Spleen (tissue), 11 donors: ENCODE measurements around the gene ZSWIM6. TPM values are rescaled to one million over a fixed set of nuclear protein-coding genes. Genes with fewer than 3 reads are reported as not detected.

ENCODE experiments used
- DNase-seq: peaks from one replicate; pipeline ENCODE4 v3.0.0-alpha.2; 2020
- H3K27ac ChIP-seq, 8 donors: fragments of 200-600 bp; sonication (generic) in 7 of 8; 1 replicate in 4 of 8; 2 replicates in 4 of 8; pipeline versions ENCODE4 v1.5.0 to v1.8.0; 2016 to 2021; ENCODE audit warnings: inconsistent platforms in 4 of 8, mild to moderate bottlenecking in 4 of 8, moderate library complexity in 1 of 8
- H3K27me3 ChIP-seq, 7 donors: fragments of 200-600 bp; sonication (generic) in 6 of 7; replicated peaks in 1 of 7; 1 replicate in 4 of 7; 2 replicates in 3 of 7; pipeline versions ENCODE4 v1.5.0 to v1.8.0; 2016 to 2021; ENCODE audit warnings: inconsistent platforms in 3 of 7, mild to moderate bottlenecking in 1 of 7
- H3K36me3 ChIP-seq, 6 donors: fragments of 200-600 bp; sonication (generic) in 5 of 6; 1 replicate in 4 of 6; 2 replicates in 2 of 6; pipeline versions ENCODE4 v1.5.0 to v1.8.0; 2016 to 2021; ENCODE audit warnings: inconsistent platforms in 2 of 6
- H3K4me1 ChIP-seq, 6 donors: fragments of 200-600 bp; sonication (generic) in 5 of 6; 1 replicate in 3 of 6; 2 replicates in 3 of 6; pipeline versions ENCODE4 v1.5.0 to v1.8.0; 2016 to 2021; ENCODE audit warnings: inconsistent platforms in 3 of 6
- H3K4me3 ChIP-seq, 8 donors: fragments of 200-600 bp; sonication (generic) in 7 of 8; 1 replicate in 4 of 8; 2 replicates in 4 of 8; pipeline versions ENCODE4 v1.5.0 to v1.8.0; 2016 to 2021; ENCODE audit warnings: inconsistent platforms in 4 of 8, mild to moderate bottlenecking in 4 of 8, moderate library complexity in 2 of 8
- H3K9me3 ChIP-seq, 8 donors: fragments of 200-600 bp; sonication (generic) in 7 of 8; 1 replicate in 4 of 8; 2 replicates in 4 of 8; pipeline versions ENCODE4 v1.5.0 to v1.8.0; 2016 to 2021; ENCODE audit warnings: inconsistent platforms in 4 of 8
- POLR2A ChIP-seq, 3 donors: fragments of 450-650 bp; IDR thresholded peaks; one replicate each; pipeline ENCODE4 v1.5.1; 2017; ENCODE audit warnings: antibody characterized with exemption in 3 of 3, mild to moderate bottlenecking in 1 of 3
- POLR2AphosphoS5 ChIP-seq, 3 donors: sonication (generic); formaldehyde crosslinking; IDR thresholded peaks; one replicate each; pipeline ENCODE4 v1.5.1; 2017; ENCODE audit warnings: antibody characterized with exemption in 3 of 3
- WGBS, 5 donors: extraction: QIAGEN DNeasy Blood & Tissue Kit in 3 of 5; methylation state at CpG; one replicate each; pipeline versions ENCODE4 v1.1.5 to v1.1.7; 2013 to 2018; 5-methylcytosine and 5-hydroxymethylcytosine counted together
- intact Hi-C: fragments of 100-400 bp; cut with DNase I; formaldehyde crosslinking; loops from one replicate; pipeline ENCODE4 v1.15.0; 2023; ENCODE audit warnings: low total_unique reads
- polyA plus RNA-seq, 3 donors: library from polyadenylated mRNA; stranded (reverse); fragments of 200-250 nt; gene quantifications; one replicate each; pipeline ENCODE4 v1.2.1, GENCODE V29; 2013
- total RNA-seq, 7 donors: library from RNA; depleted of rRNA in 3 of 7; stranded (reverse); fragments of >200 nt in 3 of 7; fragmentation: NEBNext Ultra II Directional in 4 of 7; extraction: Animal tissue kit (Norgen Biotek cat#: 25700) in 4 of 7; gene quantifications; one replicate each; pipeline versions ENCODE4 v1.1.0 to v1.2.1, GENCODE V29; 2016 to 2021
- TF ChIP-seq, protein P1 (sequence below), 11 experiments: fragments of 200-600 bp in 7 of 11; fragments of 450-650 bp in 4 of 11; sonication (generic) in 4 of 11; IDR thresholded peaks in 8 of 11; conservative IDR thresholded peaks in 3 of 11; 1 replicate in 7 of 11; 2 replicates in 4 of 11; pipeline versions ENCODE4 v1.4.0 to v1.8.0; 2016 to 2021; ENCODE audit warnings: antibody characterized with exemption in 11 of 11, inconsistent platforms in 4 of 11, mild to moderate bottlenecking in 1 of 11
- donor health status: healthy with polysubstance abuse.
- donor health status: DM: no; HTN: no; CAD: no; lungs with moderate emphysema.
- donor health status: DM: no; HTN: no; CAD: no.
- donor health status: Bipolar disorder and iron deficiency.
- donor health status: healthy.
- donor health status: DM: no; HTN: no; CAD: no.
- donor health status: DM: yes; HTN: yes; CAD: no.

ZSWIM6 gene
- total and polyA plus RNA-seq, 10 donors = 3.1 to 22.9 (median 16.9) TPM

DNA sequence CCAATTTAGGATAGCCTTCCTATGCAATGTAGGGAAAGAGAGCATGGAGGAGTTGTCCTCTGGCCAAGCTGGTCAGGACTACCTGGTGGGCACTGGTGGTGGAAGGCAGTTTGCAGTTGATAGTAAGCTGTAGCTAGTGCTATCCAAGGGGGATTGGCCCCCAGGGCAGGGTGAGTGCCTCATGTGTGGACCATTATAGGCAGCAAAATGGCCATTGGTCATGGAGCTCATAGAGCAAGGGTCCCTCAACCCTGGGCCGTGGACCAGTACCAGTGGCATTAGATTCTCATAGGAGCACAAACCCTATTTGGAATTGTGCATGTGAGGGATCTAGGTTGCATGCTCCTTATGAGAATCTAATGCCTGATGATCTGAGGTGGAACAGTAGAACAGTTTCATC, 139.3 kb downstream of the ZSWIM6 start:
- Histone ChIP-seq H3K4me3 (no peak overlapping the region), H3K4me1 (peaks cover 0 to 14% (median 9%) of the 10 kb centered on the region in 6 donors), H3K36me3 (peaks cover 0 to 21% (median 2%) of the 10 kb centered on the region in 6 donors), H3K27ac (no peak overlapping the region), H3K27me3 (no peaks in the 10 kb centered on the region), H3K9me3 (no peaks in the 10 kb centered on the region)
- WGBS, 5 donors = 80 to 96% (median 95%) methylated on average over 1 of the region's 1 CpG
- intact Hi-C loops = no loop called here
- no peak for TF ChIP-seq POLR2A (IDR thresholded peaks at IDR 0.05)
- no peak for TF ChIP-seq POLR2AphosphoS5 (IDR thresholded peaks at IDR 0.05)
- TF ChIP-seq, protein P1, sequence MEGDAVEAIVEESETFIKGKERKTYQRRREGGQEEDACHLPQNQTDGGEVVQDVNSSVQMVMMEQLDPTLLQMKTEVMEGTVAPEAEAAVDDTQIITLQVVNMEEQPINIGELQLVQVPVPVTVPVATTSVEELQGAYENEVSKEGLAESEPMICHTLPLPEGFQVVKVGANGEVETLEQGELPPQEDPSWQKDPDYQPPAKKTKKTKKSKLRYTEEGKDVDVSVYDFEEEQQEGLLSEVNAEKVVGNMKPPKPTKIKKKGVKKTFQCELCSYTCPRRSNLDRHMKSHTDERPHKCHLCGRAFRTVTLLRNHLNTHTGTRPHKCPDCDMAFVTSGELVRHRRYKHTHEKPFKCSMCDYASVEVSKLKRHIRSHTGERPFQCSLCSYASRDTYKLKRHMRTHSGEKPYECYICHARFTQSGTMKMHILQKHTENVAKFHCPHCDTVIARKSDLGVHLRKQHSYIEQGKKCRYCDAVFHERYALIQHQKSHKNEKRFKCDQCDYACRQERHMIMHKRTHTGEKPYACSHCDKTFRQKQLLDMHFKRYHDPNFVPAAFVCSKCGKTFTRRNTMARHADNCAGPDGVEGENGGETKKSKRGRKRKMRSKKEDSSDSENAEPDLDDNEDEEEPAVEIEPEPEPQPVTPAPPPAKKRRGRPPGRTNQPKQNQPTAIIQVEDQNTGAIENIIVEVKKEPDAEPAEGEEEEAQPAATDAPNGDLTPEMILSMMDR (IDR thresholded peaks at IDR 0.05 in 8 of 11, conservative IDR thresholded peaks at IDR 0.05 in 3 of 11) = no peak
- no peak for DNase-seq

DNA sequence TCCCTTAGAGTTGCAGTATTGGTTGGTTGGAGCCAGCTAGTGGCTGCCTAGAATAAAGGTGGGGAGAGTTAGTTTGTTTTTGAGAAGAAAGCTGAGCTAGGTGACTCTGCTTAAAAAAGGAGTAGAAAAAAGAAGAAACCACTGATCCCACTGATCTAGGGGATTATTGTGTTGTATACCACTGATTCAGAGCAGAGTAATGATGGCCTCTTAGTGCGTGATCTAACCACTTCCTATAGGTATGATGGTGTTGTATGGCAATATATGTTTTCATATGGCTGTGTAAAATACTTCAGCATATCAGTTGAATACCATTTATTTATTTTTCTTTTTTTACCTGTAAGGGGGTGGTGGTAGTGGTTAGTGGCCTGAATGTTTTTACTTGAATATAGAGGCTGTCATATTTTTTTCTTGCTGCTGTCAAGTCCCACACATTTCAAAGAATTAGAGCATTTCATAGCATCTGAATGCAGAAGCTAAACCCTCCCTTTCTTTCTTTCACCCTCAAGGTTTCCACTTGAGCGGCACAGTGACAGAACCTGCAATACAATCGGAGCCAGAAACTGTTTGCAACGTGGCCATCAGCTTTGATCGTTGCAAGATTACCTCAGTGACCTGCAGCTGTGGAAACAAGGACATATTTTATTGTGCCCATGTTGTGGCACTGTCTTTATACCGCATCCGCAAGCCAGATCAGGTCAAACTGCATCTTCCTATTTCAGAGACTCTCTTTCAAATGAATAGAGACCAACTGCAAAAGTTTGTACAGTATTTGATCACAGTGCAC, 140.3 kb downstream of the ZSWIM6 start:
- no peaks in the 10 kb centered on the region for H3K9me3 ChIP-seq
- H3K27ac ChIP-seq = no peak overlapping the region
- peaks cover 0 to 21% (median 2%) of the 10 kb centered on the region in 6 donors for H3K36me3 ChIP-seq
- TF ChIP-seq, protein P1 (IDR thresholded peaks at IDR 0.05 in 8 of 11, conservative IDR thresholded peaks at IDR 0.05 in 3 of 11) = no peak
- TF ChIP-seq POLR2AphosphoS5 (IDR thresholded peaks at IDR 0.05) (no peak), POLR2A (IDR thresholded peaks at IDR 0.05) (no peak)
- H3K4me1 ChIP-seq = peaks cover 0 to 12% (median 9%) of the 10 kb centered on the region in 6 donors
- no peak for DNase-seq
- H3K27me3 ChIP-seq = no peaks in the 10 kb centered on the region
- 85 to 90% (median 89%) methylated on average over 7 of the region's 7 CpGs for WGBS, 5 donors
- no peak overlapping the region for H3K4me3 ChIP-seq
- intact Hi-C loops = no loop called here

DNA sequence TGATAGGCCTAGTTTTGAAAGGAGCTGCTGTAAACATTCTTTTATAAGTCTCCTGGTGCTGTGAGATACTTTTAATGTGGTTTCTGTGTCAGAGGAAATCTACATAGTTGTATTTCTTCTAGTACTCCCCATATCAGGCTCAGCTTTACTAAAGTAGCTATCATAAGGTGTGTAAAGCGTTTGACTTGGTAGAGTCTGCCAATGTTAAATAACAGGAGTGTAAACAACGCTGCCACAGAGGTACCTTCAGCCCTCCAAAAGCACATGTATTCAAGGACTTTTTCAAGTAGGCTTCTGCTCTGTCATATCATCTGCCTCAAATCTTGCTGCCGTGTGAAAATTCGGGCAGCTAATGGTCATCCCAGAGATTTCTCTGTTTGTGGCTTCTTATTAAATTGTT, 142.7 kb downstream of the ZSWIM6 start:
- Histone ChIP-seq H3K27ac (no peak overlapping the region), H3K27me3 (no peaks in the 10 kb centered on the region), H3K4me3 (no peak overlapping the region), H3K9me3 (no peaks in the 10 kb centered on the region), H3K4me1 (peaks cover 0 to 7% (median 0%) of the 10 kb centered on the region in 6 donors), H3K36me3 (peaks cover 0 to 21% (median 2%) of the 10 kb centered on the region in 6 donors)
- 84 to 93% (median 91%) methylated on average over 4 of the region's 4 CpGs for whole genome bisulfite sequencing, 5 donors
- no peak for DNase-seq
- TF ChIP-seq POLR2AphosphoS5 (IDR thresholded peaks at IDR 0.05) = no peak
- TF ChIP-seq, protein P1 (IDR thresholded peaks at IDR 0.05 in 8 of 11, conservative IDR thresholded peaks at IDR 0.05 in 3 of 11) = no peak
- TF ChIP-seq POLR2A (IDR thresholded peaks at IDR 0.05) = no peak
- intact Hi-C loops = no loop called here

DNA sequence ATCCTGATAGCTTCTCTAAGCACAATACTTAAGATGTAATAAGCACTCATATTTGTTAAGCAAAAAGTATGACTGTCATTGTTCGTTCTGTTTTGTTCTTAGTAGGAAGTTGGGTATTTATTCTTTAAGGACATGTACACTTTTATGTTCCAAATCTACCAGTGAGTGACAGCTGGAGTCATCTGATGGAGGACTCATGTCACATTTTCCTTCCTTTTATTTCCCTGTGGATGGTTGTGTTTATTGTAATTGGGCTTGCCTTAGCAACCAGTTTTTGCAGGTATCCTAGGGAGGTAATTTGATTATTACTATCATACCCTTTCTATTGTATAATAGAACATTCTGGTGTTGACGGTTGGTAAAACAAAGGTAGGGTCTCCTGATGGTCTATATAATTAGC, 145.7 kb downstream of the ZSWIM6 start:
- WGBS, 5 donors = 41 to 79% (median 63%) methylated on average over 2 of the region's 2 CpGs
- Histone ChIP-seq H3K4me1 (peaks cover 0 to 7% (median 0%) of the 10 kb centered on the region in 6 donors), H3K36me3 (peaks cover 0 to 17% (median under 1%) of the 10 kb centered on the region in 6 donors), H3K27me3 (no peaks in the 10 kb centered on the region), H3K4me3 (no peak overlapping the region), H3K27ac (no peak overlapping the region), H3K9me3 (no peaks in the 10 kb centered on the region)
- intact Hi-C loops = no loop called here
- TF ChIP-seq POLR2A (IDR thresholded peaks at IDR 0.05) = no peak
- TF ChIP-seq, protein P1 (IDR thresholded peaks at IDR 0.05 in 8 of 11, conservative IDR thresholded peaks at IDR 0.05 in 3 of 11) = no peak
- no peak for TF ChIP-seq POLR2AphosphoS5 (IDR thresholded peaks at IDR 0.05)
- no peak for DNase-seq
